NCI-H146 treated with DMSO at 0.1 percent for 48 hours (cell line): Measurements from ENCODE around the gene MEX3D.
A peak's percentile ranks its signal among the peaks of the same experiment; 100 is the strongest.

ENCODE experiments used
- DNase-seq: peaks from one replicate; lab custom pipeline; 2025; ENCODE audit not compliant: unreplicated experiment; lab: John Stamatoyannopoulos, UW

Gene MEX3D

GRCh38 chr19:1568320-1569019 lies at the start of gene MEX3D:
Gene MEX3D (minus strand): TSS chr19:1568325. CDS start chr19:1568058, 267 bp downstream.
- DNase-seq: no peak

DNA sequence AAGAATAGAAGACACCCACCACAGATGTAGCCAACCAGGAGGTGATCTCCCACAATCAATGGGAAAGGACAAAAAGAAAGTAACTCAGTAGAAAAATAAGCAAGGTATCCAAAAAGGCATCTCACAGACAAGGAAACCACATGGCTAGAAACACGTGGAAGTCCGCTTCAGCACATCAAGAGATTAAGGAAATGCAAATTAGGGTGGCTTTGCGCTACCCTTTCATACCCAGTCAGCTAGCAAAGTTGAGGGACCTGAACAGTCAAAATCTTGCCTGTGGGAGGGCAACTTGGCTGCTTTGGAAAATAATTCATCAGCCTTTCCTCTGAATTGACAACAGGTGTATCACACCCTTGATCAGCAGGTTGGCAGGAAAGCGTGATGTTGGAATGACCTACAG lies 48.8 kb upstream of the MEX3D start:
- no peak for DNase-seq

GRCh38 chr19:1616396-1616795 lies 48.3 kb upstream of the MEX3D start:
- no peak for DNase-seq

- no peak for DNase-seq
Observed at GRCh38 chr19:1615156-1615765, 47.1 kb upstream of the MEX3D start.

- DNase-seq: no peak
Observed at GRCh38 chr19:1613808-1614570, 45.9 kb upstream of the MEX3D start.

- no peak for DNase-seq
Observed at GRCh38 chr19:1613146-1613545, 45.0 kb upstream of the MEX3D start.

DNA sequence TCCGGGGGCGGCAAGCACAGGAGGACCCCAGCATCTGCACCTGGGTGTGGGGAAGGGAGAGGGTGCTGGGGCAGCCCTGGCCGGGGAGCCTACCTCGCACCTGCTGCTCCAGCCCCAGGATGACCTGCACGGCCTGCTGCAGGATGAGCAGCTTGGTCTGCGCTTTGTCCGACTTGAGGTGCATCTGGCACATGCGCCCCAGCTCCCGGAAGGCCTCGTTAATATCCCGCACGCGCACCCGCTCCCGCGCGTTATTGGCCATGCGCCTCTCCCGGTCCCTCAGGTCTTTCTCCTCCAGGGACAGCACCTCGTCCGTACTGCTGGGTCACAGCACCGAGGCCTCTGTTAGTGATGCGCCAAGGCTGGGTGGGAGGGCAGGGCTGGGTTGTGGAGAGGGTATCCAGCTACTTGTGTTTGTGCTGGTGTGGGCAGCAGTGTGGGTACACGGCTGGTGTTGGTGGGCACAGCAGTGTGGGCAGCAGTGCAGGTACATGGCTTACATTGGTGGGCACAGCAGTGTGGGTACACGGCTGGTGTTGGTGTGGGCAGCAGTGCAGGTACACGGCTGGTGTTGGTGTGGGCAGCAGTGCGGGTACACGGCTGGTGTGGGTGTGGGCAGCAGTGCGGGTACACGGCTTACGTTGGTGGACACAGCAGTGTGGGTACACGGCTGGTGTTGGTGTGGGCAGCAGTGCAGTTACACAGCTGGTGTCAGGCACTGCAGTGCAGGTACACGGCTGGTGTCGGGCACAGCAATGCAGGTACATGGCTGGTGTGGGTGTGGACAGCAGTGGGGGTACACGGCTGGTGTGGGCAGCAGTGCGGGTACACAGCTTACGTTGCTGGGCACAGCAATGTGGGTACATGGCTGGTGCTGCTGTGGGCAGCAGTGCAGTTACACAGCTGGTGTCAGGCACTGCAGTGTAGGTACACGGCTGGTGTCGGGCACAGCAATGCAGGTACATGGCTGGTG lies 44.3 kb upstream of the MEX3D start:
- DNase-seq: no peak

GRCh38 chr19:1611353-1611752 lies 43.2 kb upstream of the MEX3D start:
- no peak for DNase-seq

DNA sequence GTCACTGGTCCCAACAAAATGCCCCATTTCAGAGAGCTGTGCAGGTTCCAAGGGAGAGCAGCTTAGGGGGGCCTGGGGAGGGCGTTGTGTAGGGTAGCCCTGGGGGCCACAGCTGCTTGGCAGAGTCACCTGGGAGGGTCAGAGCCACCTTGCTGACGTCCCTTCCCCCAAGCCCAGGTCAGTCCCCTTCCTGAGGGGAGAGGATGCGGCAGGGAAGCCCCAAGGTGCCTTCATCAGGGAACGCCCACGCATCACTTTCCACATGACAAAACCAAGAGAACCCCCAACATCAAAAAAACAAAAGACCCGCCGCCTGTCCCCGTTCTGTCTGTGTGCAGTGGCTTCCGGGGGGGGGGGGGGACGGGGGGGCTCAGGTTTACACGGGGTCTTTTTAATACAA lies 42.5 kb upstream of the MEX3D start:
- no peak for DNase-seq

- DNase-seq: no peak
Observed at GRCh38 chr19:1609680-1610474, 41.8 kb upstream of the MEX3D start.

DNA sequence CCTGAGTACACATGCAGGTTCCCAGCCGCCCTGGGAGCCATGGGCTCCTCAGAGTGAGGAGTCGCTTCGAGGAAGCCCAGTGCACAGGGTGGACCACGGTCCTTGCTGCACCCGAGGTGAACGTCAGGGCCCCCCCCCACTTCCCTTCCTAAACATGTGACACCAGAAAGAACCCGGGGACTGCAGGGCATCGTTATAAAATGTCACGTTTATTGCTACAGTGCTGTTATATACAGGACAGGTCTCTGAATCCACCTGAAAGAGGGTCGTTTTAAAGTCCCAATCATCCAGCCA lies 40.9 kb upstream of the MEX3D start:
- DNase-seq: no peak

DNA sequence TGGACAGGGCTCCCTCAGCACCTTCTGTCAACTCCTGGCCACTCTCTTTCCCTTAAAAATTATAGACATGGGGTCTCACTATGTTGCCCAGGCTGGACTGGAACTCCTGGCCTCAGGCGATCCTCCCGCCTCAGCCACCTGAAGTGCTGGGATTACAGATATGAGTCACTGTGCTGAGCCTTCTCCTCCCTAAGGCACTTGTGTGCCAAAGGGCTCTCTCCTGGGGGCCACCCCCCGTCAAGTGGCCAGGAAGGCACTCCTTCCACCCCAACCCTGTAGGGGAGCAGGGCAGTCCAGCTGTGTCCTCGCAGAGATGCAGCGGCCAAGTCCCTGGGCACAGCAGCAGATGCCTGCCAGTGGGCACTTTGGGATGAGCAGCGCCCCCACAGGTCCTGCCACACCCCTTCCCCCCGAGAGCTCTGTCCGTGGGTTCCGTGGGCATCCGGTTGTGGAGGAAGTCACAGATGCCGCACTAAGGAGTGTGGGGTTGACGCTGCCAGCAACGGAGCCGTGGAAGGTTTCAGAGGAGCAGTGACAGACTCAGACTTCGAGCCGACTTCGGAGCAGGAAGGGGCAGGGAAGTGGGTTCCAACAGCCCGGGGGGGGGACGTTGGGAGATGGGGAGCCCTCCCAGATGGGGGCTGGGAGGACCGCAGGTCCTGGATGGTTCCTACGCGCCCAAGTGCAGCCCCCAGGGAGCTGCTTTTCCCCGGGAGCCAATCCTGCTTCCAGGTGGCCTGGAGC lies 40.4 kb upstream of the MEX3D start:
- no peak for DNase-seq

DNA sequence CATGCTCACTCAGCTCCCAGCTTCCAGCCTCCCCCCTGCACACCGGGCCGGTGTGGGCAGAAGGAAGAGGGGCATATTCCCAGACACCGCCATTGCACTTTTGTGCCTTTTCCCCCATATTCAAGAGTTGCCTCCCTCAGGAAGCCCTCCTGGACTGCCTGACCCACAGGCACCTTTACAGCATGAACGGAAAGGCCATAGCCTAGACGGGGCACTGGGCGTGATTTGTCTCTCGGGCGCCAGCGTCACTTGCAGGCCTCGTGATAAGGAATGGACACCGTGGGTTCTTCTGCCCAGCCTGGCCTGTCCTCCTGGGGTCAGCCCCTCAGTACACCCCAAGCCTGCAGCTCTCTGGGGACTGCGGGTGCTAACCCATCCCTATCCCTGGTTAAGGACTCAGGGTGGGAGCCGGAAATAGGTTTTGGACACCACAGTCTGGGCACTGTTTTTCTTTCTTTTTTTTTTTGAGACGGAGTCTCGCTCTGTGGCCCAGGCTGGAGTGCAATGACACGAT lies 38.1 kb upstream of the MEX3D start:
- no peak for DNase-seq

- peak; percentile 82 for DNase-seq
Observed at GRCh38 chr19:1605236-1606137, 37.4 kb upstream of the MEX3D start, which contains the start of gene UQCR11. Gene UQCR11 (minus strand): TSS chr19:1605462. CDS start chr19:1605409, 53 bp downstream.

- no peak for DNase-seq
Observed at GRCh38 chr19:1602091-1602707, 34.1 kb upstream of the MEX3D start.

DNA sequence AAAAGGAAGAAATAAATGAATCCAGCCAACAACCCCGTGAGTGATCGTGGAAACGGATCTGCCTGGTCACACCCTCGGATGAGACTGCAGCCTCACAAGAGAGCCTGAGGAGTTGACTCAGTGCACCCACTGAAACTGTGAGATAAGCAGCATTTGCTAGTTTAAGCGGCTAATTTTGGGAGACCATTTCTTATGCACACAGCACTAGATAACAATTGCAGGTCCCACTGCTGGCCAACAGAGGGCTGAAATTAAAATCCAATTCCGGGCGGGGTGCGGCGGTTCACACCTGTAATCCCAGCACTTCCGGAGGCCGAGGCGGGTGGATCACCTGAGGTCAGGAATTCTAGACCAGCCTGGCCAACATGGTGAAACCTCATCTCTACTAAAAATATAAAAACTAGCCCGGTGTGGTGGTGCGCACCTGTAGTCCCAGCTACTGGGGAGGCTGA lies 33.5 kb upstream of the MEX3D start:
- no peak for DNase-seq

DNA sequence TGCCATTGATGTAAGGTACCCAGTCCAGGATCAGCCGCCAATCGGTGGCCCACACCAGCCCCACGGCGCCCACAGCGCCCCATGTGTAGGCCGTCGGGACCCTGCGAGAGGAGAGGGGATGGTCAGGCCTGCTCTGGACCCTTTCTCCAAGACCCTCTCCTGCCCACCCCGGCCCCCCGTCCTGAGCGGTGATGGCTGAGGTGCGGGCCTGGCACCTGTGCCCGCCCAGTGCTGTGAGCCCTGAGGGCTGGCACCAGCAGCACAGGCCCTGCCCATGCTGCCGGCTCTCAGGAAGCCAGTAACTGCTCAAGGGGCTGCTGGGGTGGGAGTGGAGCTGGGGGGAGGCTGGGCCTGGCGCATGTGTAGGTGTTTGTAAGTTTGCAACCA lies 31.3 kb upstream of the MEX3D start:
- no peak for DNase-seq
